ENCODE results near the gene HTRA1.

The HTRA1 gene

GRCh38 chr10:122554131-122555036, 93.0 kb downstream of the HTRA1 start:
- DNase-seq (ENCODE audit: low read depth): no peak

- no peak for DNase-seq (ENCODE audit: low read depth)
Observed at GRCh38 chr10:122555442-122555841, 94.1 kb downstream of the HTRA1 start.

GRCh38 chr10:122557516-122557915, 96.2 kb downstream of the HTRA1 start:
- no peak for DNase-seq (ENCODE audit: low read depth)

- no peak for DNase-seq (ENCODE audit: low read depth)
Observed at GRCh38 chr10:122558452-122558851, 97.1 kb downstream of the HTRA1 start.

DNA sequence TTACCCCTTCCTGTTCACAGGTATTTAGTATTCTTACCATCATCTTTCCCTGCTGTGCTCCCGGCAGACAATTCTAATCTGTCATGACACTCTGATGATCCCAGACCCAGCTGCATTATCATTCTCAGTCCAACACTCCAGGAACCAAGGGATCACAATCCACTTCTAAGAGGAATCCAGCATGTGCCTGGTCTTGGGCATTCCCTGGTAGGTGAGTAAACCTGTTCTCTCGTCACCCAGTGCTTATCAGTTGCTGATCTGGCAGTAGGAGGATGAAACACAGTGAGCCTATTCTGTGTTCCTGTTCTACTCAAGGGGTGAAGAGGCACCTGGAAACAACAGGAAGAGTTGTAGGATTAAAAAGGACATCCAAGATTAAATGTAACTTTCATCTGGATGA, 97.9 kb downstream of the HTRA1 start:
- DNase-seq (ENCODE audit: low read depth): no peak

- no peak for DNase-seq (ENCODE audit: low read depth)
Observed at GRCh38 chr10:122560279-122560804, 99.0 kb downstream of the HTRA1 start, which contains the start of gene DMBT1. Gene DMBT1 (plus strand): TSS chr10:122560754. CDS start chr10:122560771, 17 bp downstream.

GRCh38 chr10:122561212-122561611, 99.9 kb downstream of the HTRA1 start:
- DNase-seq (ENCODE audit: low read depth): no peak

- no peak for DNase-seq (ENCODE audit: low read depth)
Observed at GRCh38 chr10:122561792-122562191, 100.4 kb downstream of the HTRA1 start.

Data from fibroblast of the conjunctiva (primary cell).